NCI-H748 (cell line): ENCODE data around the gene HYAL1.
"Not testable (repeated sequence)": the region's sequence is repeated elsewhere in the genome, so short reads cannot be mapped to it uniquely, and the experiment has no call there.

Source experiments
- DNase-seq: peaks from one replicate; lab custom pipeline; 2025; ENCODE audit not compliant: unreplicated experiment; lab: John Stamatoyannopoulos, UW

The HYAL1 gene

GRCh38 chr3:50319181-50319893, 16.0 kb upstream of the HYAL1 start:
- DNase-seq: no peak

GRCh38 chr3:50318615-50319014, 15.2 kb upstream of the HYAL1 start:
- no peak for DNase-seq

GRCh38 chr3:50318163-50318562, 14.8 kb upstream of the HYAL1 start:
- DNase-seq: no peak

GRCh38 chr3:50317300-50317699, 13.9 kb upstream of the HYAL1 start:
- DNase-seq: no peak

- no peak for DNase-seq
Measured at GRCh38 chr3:50316657-50317242, 13.4 kb upstream of the HYAL1 start.

- DNase-seq: no peak
Measured at GRCh38 chr3:50314816-50315215, 11.4 kb upstream of the HYAL1 start.

- no peak for DNase-seq
Measured at GRCh38 chr3:50314342-50314741, 11.0 kb upstream of the HYAL1 start.

GRCh38 chr3:50312041-50312440, 8.7 kb upstream of the HYAL1 start:
- not testable (repeated sequence) for DNase-seq

- no peak for DNase-seq
Measured at GRCh38 chr3:50304601-50305000, 1.2 kb upstream of the HYAL1 start.

GRCh38 chr3:50302095-50303012, 1.0 kb downstream of the HYAL1 start:
- DNase-seq: no peak

GRCh38 chr3:50300681-50301254, 2.6 kb downstream of the HYAL1 start:
- DNase-seq: no peak

GRCh38 chr3:50299929-50300680, 3.3 kb downstream of the HYAL1 start:
- DNase-seq: no peak

GRCh38 chr3:50299638-50299928, 3.8 kb downstream of the HYAL1 start:
- no peak for DNase-seq

- peak; percentile 94 for DNase-seq
Measured at GRCh38 chr3:50298836-50299637, 4.3 kb downstream of the HYAL1 start, which contains the start of the genes HYAL3 and NAA80. TSS of gene HYAL3 (minus strand) at chr3:50299405. CDS start at chr3:50295602, 3,803 bp downstream. TSS of gene NAA80 (minus strand) at chr3:50299405. CDS start at chr3:50297463, 1,942 bp downstream.

GRCh38 chr3:50297896-50298725, 5.3 kb downstream of the HYAL1 start:
- no peak for DNase-seq

- DNase-seq: no peak
Measured at GRCh38 chr3:50297384-50297775, 6.0 kb downstream of the HYAL1 start.

- DNase-seq: no peak
Measured at GRCh38 chr3:50296721-50297383, 6.5 kb downstream of the HYAL1 start.
